K562 (cell line): ENCODE measurements around the gene WDFY2. TPM values are rescaled to one million over a fixed set of nuclear protein-coding genes. Genes with fewer than 3 reads are reported as not detected.

Experiments used
- ATAC-seq: fragments of 200-7000 bp; cut with Tn5 transposase; 3 replicates; pipeline ENCODE4 v1.9.1; 2020; ENCODE audit warnings: moderate library complexity
- BruUV-seq: library from RNA; stranded (reverse); fragments of 400-500 nt; replicated peaks from 2 replicates; lab custom pipeline; 2021; lab: Mats Ljungman, UMichigan
- CTCF ChIA-PET: fragments of 300-600 bp; formaldehyde crosslinking; extraction: SDS; loops from one replicate; lab custom pipeline; 2021; ENCODE audit warnings: low intra/inter-chr PET ratio; lab: Yijun Ruan, JAX
- POLR2A ChIA-PET: fragments of 300-600, 350-650 bp; sonication (Branson Sonifier 250); formaldehyde crosslinking; extraction: SDS; loops from one replicate; lab custom pipeline; 2021; ENCODE audit warnings: antibody characterized with exemption, inconsistent platforms; lab: Yijun Ruan, JAX
- DNase-seq, 4 experiments: peaks; one replicate each; pipeline versions ENCODE4 v3.0.0 to v3.0.0-alpha.2; 2011 to 2018; ENCODE audit warnings: low spot score in 3 of 4, mixed read lengths in 3 of 4; ENCODE audit errors: extremely low read depth in 1 of 4
- FAIRE-seq: peaks from 2 replicates; lab custom pipeline; 2011; peaks lifted over from hg19 to GRCh38; lab: Jason Lieb, UNC
- H2AFZ ChIP-seq: 2 replicates; pipeline ENCODE4 v1.6.0; 2011; ENCODE audit warnings: low read depth, low read length, control low read depth, inconsistent platforms
- H3K27ac ChIP-seq: fragments of 200-600 bp; 3 replicates; pipeline ENCODE4 v1.8.0; 2011; ENCODE audit warnings: low read depth, mild to moderate bottlenecking, control low read depth, inconsistent platforms, low read length, moderate library complexity, mixed read lengths; ENCODE audit errors: extremely low read depth
- H3K27me3 ChIP-seq, 2 experiments: fragments of 300-600 bp in 1 of 2; 2 replicates in 1 of 2; 3 replicates in 1 of 2; pipeline versions ENCODE4 v1.6.0 to v1.8.0; 2011; ENCODE audit warnings: inconsistent platforms in 2 of 2, low read length in 2 of 2, mild to moderate bottlenecking in 1 of 2, mixed read lengths in 1 of 2, moderate library complexity in 1 of 2; ENCODE audit not compliant: control insufficient read depth in 2 of 2, insufficient read depth in 2 of 2
- H3K36me3 ChIP-seq: fragments of 300-600 bp; 3 replicates; pipeline ENCODE4 v1.8.0; 2011; ENCODE audit warnings: mild to moderate bottlenecking, low read length, inconsistent platforms; ENCODE audit not compliant: control insufficient read depth, insufficient read depth
- H3K4me1 ChIP-seq, 2 experiments: fragments of 200-600 bp in 1 of 2; replicated peaks in 1 of 2; 2 replicates in 1 of 2; 3 replicates in 1 of 2; pipeline versions ENCODE4 v1.5.1 to v1.8.0; 2011; ENCODE audit warnings: inconsistent platforms in 2 of 2, low read length in 2 of 2, mild to moderate bottlenecking in 1 of 2, mixed read lengths in 1 of 2, moderate library complexity in 1 of 2; ENCODE audit not compliant: control insufficient read depth in 2 of 2, insufficient read depth in 2 of 2
- H3K4me2 ChIP-seq: 2 replicates; pipeline ENCODE4 v1.6.1; 2011; ENCODE audit warnings: low read length, control low read depth, inconsistent platforms, mixed read lengths; ENCODE audit not compliant: insufficient read depth
- H3K4me3 ChIP-seq: fragments of 200-600 bp; sonication (generic), shearing (Covaris generic); 2 replicates; pipeline ENCODE4 v1.5.1; 2016; ENCODE audit warnings: control low read depth, inconsistent platforms
- H3K79me2 ChIP-seq: fragments of 200-600 bp; 3 replicates; pipeline ENCODE4 v1.8.0; 2011; ENCODE audit warnings: low read length, inconsistent platforms; ENCODE audit not compliant: control insufficient read depth, insufficient read depth
- H3K9ac ChIP-seq, 2 experiments: 2 replicates each; pipeline versions ENCODE4 v1.6.0 to v1.6.1; 2011; ENCODE audit warnings: low read depth in 2 of 2, low read length in 2 of 2, control low read depth in 1 of 2, inconsistent platforms in 1 of 2, mild to moderate bottlenecking in 1 of 2, mixed read lengths in 1 of 2; ENCODE audit not compliant: insufficient read depth in 1 of 2
- H3K9me1 ChIP-seq: one replicate; pipeline ENCODE4 v1.6.0; 2011; ENCODE audit warnings: inconsistent platforms, mild to moderate bottlenecking, low read length, moderate library complexity; ENCODE audit not compliant: control insufficient read depth, insufficient read depth
- H3K9me3 ChIP-seq: replicated peaks from 2 replicates; pipeline ENCODE4 v1.5.1; 2011; ENCODE audit warnings: low read depth, low read length, inconsistent platforms; ENCODE audit not compliant: control insufficient read depth, insufficient read depth
- H4K20me1 ChIP-seq: replicated peaks from 2 replicates; pipeline ENCODE4 v1.6.1; 2011; ENCODE audit warnings: low read length, inconsistent platforms, mixed read lengths; ENCODE audit not compliant: control insufficient read depth, insufficient read depth
- CBFB ChIP-seq: sonication (generic); formaldehyde crosslinking; IDR thresholded peaks from 2 replicates; pipeline ENCODE4 v1.4.0; 2020; ENCODE audit warnings: mild to moderate bottlenecking, missing genetic modification reagents
- CBX5 ChIP-seq: IDR thresholded peaks from 2 replicates; pipeline ENCODE4 v1.6.1; 2014; ENCODE audit warnings: low read depth, borderline replicate concordance
- EHMT2 ChIP-seq: fragments of 450-650 bp; IDR thresholded peaks from 2 replicates; pipeline ENCODE4 v1.6.1; 2018; ENCODE audit warnings: antibody characterized with exemption
- MAZ ChIP-seq, 2 experiments: fragments of 450-650 bp in 1 of 2; sonication (generic) in 1 of 2; formaldehyde crosslinking; IDR thresholded peaks in 1 of 2; conservative IDR thresholded peaks in 1 of 2; 2 replicates each; pipeline versions ENCODE4 v1.4.0 to v1.5.0; 2020; ENCODE audit warnings: mild to moderate bottlenecking in 1 of 2, missing genetic modification reagents in 1 of 2
- PHF20 ChIP-seq: fragments of 450-650 bp; IDR thresholded peaks from 2 replicates; pipeline ENCODE4 v1.6.1; 2018; ENCODE audit not compliant: partially characterized antibody
- RFX7 ChIP-seq: fragments of 250-450 bp; sonication (Bioruptor Pico); IDR thresholded peaks from 2 replicates; pipeline ENCODE4 v1.5.1; 2021; ENCODE audit warnings: mild to moderate bottlenecking
- ZEB2 ChIP-seq: fragments of 450-650 bp; IDR thresholded peaks from 2 replicates; pipeline ENCODE4 v1.6.1; 2016
- ZHX1 ChIP-seq: fragments of 150-350 bp; conservative IDR thresholded peaks from 2 replicates; pipeline ENCODE4 v1.6.1; 2014; ENCODE audit warnings: low read length
- ZNF384 ChIP-seq: IDR thresholded peaks from 2 replicates; pipeline ENCODE4 v1.6.1; 2012; ENCODE audit warnings: low read depth, low read length, improper control_type of control experiment
- ZNF551 ChIP-seq: fragments of 250-450 bp; sonication (Bioruptor Pico); IDR thresholded peaks from 2 replicates; pipeline ENCODE4 v1.5.0; 2021; ENCODE audit warnings: mild to moderate bottlenecking, moderate library complexity
- ZNF655 ChIP-seq: fragments of 250-450 bp; sonication (Bioruptor Pico); IDR thresholded peaks from 2 replicates; pipeline ENCODE4 v1.5.0; 2021
- WGBS: fragments of 100-300 bp; shearing (Covaris generic); methylation state at CpG from one replicate; pipeline ENCODE4 v1.1.6; 2016; ENCODE audit warnings: low coverage, mixed read lengths; ENCODE audit not compliant: insufficient coverage; ENCODE audit errors: missing lambda C conversion rate; 5-methylcytosine and 5-hydroxymethylcytosine counted together
- in situ Hi-C: fragments of 300-500 bp; cut with MboI; formaldehyde crosslinking; loops from 4 replicates; pipeline ENCODE4 v1.15.0; 2018; ENCODE audit warnings: inconsistent platforms, mixed read lengths
- intact Hi-C: fragments of 100-400 bp; cut with micrococcal nuclease; formaldehyde crosslinking; loops from 2 replicates; pipeline ENCODE4 v1.14.2; 2022
- polyA plus RNA-seq, 8 experiments: library from polyadenylated mRNA; depleted of rRNA in 4 of 8; stranded (reverse) in 5 of 8; unstranded in 3 of 8; fragments of >200 nt; fragmentation: Nextera tagmentation in 2 of 8; fragmentation: Illumina TruSeq in 1 of 8; extraction: Ambion mirVana in 2 of 8; extraction: Trizol in 1 of 8; gene quantifications; 2 replicates each; pipeline versions ENCODE4 v1.2.1 to v1.2.3, GENCODE V29; 2011 to 2014; ENCODE audit warnings: inconsistent platforms in 1 of 8, missing spikeins in 1 of 8
- total RNA-seq, 7 experiments: library from RNA; depleted of rRNA in 6 of 7; stranded (reverse); fragments of >200 nt in 6 of 7; fragmentation: Illumina TruSeq in 2 of 7; extraction: Trizol in 2 of 7; gene quantifications; 2 replicates each; pipeline versions ENCODE4 v1.2.1 to v1.2.3, GENCODE V29; 2011 to 2021; ENCODE audit warnings: low replicate concordance in 1 of 7
- TF ChIP-seq, protein P1 (sequence below): fragments of 250-450 bp; sonication (Bioruptor Pico); IDR thresholded peaks from 2 replicates; pipeline ENCODE4 v1.4.0; 2020; ENCODE audit warnings: mild to moderate bottlenecking, moderate library complexity

The WDFY2 gene
- total and polyA plus RNA-seq, 9 of the 15 experiments (the other 6 are each of a cell fraction or from before 2014, with no cell fraction given): 0.66 to 6.4 (median 4.4) TPM

DNA sequence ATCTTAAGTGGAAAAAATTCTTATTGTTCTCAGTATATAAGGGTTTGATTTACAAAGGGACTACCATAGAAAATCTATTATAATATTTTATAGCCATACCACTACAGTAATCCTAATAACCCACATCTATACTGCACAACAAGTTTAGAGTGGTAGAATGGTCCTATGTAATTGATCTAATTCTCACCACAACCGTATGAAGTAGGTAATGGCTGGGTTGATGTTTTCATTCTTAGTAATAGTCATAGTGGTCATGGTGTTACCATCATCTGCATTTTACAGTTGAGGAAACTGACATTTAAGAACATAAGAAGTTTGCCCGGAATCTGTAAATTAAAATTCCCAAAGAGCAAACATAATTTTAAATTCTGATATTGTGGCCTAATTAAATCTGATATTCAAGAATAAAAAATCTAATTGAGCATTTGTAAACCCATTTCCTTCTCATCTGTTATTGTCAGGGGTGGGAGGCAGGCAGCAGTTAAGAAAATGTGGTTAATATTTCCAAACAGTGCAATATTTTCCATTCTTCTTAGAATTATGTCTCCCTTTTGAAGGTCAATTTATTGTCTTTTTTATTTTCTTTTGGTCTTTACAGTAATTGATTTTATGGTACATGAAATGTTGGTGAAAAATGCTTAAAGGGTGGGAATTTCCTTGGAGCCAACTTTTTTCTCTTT lies 154.1 kb downstream of the WDFY2 start:
- intact Hi-C loops (no loop called here), in situ Hi-C loops (no loop called here)
- no peak overlapping the region for H3K4me3 ChIP-seq
- CTCF ChIA-PET: no interaction called here
- no peak overlapping the region for H3K27ac ChIP-seq
- BruUV-seq: no TSS peak
- no peaks in the 10 kb centered on the region for H3K27me3 ChIP-seq
- H3K9ac ChIP-seq: no peak overlapping the region
- H3K9me1 ChIP-seq: no peaks in the 10 kb centered on the region
- H3K79me2 ChIP-seq: no peaks in the 10 kb centered on the region
- POLR2A ChIA-PET: no interaction called here
- no peaks in the 10 kb centered on the region for H3K9me3 ChIP-seq
- ATAC-seq (no peak), FAIRE-seq (no peak), DNase-seq (no peak)
- no peak overlapping the region for H2AFZ ChIP-seq
- TF ChIP-seq PHF20 (no peak), ZNF384 (no peak), ZNF655 (CRISPR knock-in tag) (no peak), CBFB (CRISPR knock-in tag) (no peak), CBX5 (no peak), EHMT2 (no peak), ZNF551 (CRISPR knock-in tag) (no peak), MAZ (CRISPR knock-in tag; conservative IDR thresholded peaks at IDR 0.05 in 1 of 2, IDR thresholded peaks at IDR 0.05 in 1 of 2) (no peak), RFX7 (CRISPR knock-in tag) (no peak), ZEB2 (no peak), ZHX1 (no peak)
- TF ChIP-seq, protein P1, sequence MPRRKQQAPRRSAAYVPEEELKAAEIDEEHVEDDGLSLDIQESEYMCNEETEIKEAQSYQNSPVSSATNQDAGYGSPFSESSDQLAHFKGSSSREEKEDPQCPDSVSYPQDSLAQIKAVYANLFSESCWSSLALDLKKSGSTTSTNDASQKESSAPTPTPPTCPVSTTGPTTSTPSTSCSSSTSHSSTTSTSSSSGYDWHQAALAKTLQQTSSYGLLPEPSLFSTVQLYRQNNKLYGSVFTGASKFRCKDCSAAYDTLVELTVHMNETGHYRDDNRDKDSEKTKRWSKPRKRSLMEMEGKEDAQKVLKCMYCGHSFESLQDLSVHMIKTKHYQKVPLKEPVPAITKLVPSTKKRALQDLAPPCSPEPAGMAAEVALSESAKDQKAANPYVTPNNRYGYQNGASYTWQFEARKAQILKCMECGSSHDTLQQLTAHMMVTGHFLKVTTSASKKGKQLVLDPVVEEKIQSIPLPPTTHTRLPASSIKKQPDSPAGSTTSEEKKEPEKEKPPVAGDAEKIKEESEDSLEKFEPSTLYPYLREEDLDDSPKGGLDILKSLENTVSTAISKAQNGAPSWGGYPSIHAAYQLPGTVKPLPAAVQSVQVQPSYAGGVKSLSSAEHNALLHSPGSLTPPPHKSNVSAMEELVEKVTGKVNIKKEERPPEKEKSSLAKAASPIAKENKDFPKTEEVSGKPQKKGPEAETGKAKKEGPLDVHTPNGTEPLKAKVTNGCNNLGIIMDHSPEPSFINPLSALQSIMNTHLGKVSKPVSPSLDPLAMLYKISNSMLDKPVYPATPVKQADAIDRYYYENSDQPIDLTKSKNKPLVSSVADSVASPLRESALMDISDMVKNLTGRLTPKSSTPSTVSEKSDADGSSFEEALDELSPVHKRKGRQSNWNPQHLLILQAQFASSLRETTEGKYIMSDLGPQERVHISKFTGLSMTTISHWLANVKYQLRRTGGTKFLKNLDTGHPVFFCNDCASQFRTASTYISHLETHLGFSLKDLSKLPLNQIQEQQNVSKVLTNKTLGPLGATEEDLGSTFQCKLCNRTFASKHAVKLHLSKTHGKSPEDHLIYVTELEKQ (CRISPR knock-in tag): no peak
- no peak overlapping the region for H3K4me2 ChIP-seq
- H4K20me1 ChIP-seq: no peaks in the 10 kb centered on the region
- 100% methylated on average over 1 of the region's 2 CpGs for WGBS
- peaks cover 5% of the 10 kb centered on the region; the same call in 1 of the 3 replicates for H3K36me3 ChIP-seq
- H3K4me1 ChIP-seq: no peaks in the 10 kb centered on the region
